ENCODE measurements around the gene ACTN4.

The ACTN4 gene

DNA sequence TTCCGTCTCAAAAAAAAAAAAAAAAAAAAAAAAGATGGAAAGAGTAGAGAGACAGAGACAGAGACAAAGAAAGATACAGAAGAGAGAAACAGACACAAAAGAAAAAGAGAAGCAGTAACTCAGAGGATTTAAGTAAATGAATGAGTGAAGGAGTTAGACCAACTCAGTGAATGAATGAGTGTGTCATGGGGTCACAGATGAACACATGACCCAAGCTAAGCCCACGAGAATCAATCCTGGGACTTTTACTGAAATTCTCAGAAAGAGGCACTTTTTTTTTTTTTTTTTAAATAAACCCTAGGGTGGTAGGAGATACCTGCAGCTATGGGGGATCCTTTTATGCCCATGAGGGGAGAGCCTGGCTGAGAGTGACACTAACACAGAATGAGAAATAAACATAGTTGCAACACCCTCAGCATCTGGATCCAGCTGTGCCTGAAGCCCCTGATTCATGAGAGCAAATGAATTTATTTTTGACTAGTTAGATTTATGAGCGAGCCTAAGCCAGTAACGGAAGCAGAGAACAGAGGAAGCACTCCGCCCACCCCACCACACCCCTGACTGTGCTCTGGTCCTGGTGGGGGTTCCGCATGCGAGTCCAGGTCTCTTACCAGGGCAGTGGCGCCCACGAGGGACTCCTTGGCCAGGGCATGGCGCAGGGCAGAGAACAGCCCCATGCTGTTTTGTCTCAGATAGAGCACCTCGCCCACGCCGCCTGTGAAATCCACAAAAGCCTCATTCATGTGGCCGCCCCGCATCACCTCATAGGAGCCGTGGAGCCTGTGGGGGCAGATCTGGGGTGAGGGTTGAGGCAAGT, 92.2 kb downstream of the ACTN4 start:
- no peak for DNase-seq
- in situ Hi-C loops (cut with HindIII; ENCODE audit: low pct_ligation_motif_present, low sequenced_read_pairs) = no loop called here
- H3K27ac ChIP-seq = no peak overlapping the region

DNA sequence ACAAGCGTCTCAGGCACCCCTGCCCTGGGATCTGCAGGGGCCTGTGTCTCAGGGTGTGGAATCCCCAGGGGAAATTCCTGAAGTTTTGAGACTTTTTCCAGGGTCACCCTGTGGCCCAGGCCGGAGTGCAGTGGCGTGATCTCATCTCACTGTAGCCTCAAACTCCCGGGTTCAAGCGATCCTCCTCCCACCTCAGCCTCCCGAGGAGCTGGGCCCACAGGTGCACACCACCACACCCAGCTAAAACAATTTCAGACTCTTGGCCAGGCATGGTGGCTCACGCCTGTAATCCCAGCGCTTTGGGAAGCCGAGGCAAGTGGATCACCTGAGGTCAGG, 92.8 kb downstream of the ACTN4 start:
- in situ Hi-C loops (cut with HindIII; ENCODE audit: low pct_ligation_motif_present, low sequenced_read_pairs) = no loop called here
- TF ChIP-seq, protein P1, sequence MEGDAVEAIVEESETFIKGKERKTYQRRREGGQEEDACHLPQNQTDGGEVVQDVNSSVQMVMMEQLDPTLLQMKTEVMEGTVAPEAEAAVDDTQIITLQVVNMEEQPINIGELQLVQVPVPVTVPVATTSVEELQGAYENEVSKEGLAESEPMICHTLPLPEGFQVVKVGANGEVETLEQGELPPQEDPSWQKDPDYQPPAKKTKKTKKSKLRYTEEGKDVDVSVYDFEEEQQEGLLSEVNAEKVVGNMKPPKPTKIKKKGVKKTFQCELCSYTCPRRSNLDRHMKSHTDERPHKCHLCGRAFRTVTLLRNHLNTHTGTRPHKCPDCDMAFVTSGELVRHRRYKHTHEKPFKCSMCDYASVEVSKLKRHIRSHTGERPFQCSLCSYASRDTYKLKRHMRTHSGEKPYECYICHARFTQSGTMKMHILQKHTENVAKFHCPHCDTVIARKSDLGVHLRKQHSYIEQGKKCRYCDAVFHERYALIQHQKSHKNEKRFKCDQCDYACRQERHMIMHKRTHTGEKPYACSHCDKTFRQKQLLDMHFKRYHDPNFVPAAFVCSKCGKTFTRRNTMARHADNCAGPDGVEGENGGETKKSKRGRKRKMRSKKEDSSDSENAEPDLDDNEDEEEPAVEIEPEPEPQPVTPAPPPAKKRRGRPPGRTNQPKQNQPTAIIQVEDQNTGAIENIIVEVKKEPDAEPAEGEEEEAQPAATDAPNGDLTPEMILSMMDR (IDR thresholded peaks at IDR 0.05; ENCODE audit: low read depth, low read length, missing control alignments) = no peak
- no peak for DNase-seq
- Histone ChIP-seq H3K4me3 (ENCODE audit: low read depth, low read length) (no peak overlapping the region), H3K27me3 (replicated peaks) (no peaks in the 10 kb centered on the region), H3K27ac (no peak overlapping the region), H3K36me3 (replicated peaks) (no peaks in the 10 kb centered on the region)

More for the DNA sequence above, 92.2 kb downstream of the ACTN4 start:
- Histone ChIP-seq H3K36me3 (replicated peaks) (no peaks in the 10 kb centered on the region), H3K4me3 (ENCODE audit: low read depth, low read length) (no peak overlapping the region), H3K27me3 (replicated peaks) (no peaks in the 10 kb centered on the region)
- TF ChIP-seq, protein P1 (IDR thresholded peaks at IDR 0.05; ENCODE audit: low read depth, low read length, missing control alignments) = no peak

DNA sequence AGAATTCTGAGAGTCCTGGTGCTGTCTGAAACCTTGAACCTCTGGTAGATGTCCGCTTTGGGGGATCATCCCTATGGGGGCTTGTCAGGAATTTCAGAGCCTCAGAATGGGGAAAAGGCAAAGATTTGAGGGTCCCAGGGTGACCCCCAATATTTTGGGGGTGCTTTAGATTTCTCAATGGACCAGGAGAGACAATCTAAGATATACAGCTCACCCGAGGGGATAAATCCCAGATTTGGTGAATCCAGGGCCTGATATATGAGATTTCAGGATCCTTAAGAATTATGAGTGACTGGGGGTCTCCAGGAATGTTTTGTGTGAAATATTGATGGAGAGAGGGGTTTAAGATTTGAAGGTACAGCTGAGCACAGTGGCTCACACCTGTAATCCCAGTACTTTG, 93.5 kb downstream of the ACTN4 start:
- DNase-seq = no peak
- TF ChIP-seq, protein P1 (IDR thresholded peaks at IDR 0.05; ENCODE audit: low read depth, low read length, missing control alignments) = no peak

DNA sequence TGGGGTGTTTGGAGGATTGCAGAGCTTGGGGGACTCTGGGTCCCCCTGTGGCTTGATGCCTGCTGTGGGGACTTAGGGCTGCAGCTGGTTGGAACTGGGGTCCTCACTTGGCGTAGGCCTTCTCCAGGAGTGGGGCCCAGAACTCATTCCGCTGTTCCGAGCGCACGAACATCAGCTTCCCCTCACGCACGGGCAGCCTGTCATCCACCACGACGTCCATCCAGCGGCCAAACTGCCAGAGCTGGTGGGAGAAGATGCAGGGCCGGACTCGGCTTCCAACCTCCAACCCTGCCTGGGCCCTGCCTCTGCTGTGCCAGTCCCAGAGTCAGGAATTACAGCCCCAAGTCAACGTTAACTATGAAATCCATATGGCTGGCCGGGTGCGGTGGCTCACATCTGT, 94.2 kb downstream of the ACTN4 start:
- in situ Hi-C loops (cut with HindIII; ENCODE audit: low pct_ligation_motif_present, low sequenced_read_pairs) = no loop called here
- H3K27ac ChIP-seq = no peak overlapping the region
- no peaks in the 10 kb centered on the region for H3K36me3 ChIP-seq (replicated peaks)
- no peak for DNase-seq
- no peak overlapping the region for H3K4me3 ChIP-seq (ENCODE audit: low read depth, low read length)
- TF ChIP-seq, protein P1 (IDR thresholded peaks at IDR 0.05; ENCODE audit: low read depth, low read length, missing control alignments) = no peak
- no peaks in the 10 kb centered on the region for H3K27me3 ChIP-seq (replicated peaks)

More for the DNA sequence above, 93.5 kb downstream of the ACTN4 start:
- Histone ChIP-seq H3K27ac (no peak overlapping the region), H3K27me3 (replicated peaks) (no peaks in the 10 kb centered on the region), H3K4me3 (ENCODE audit: low read depth, low read length) (no peak overlapping the region), H3K36me3 (replicated peaks) (no peaks in the 10 kb centered on the region)
- in situ Hi-C loops (cut with HindIII; ENCODE audit: low pct_ligation_motif_present, low sequenced_read_pairs) = no loop called here

DNA sequence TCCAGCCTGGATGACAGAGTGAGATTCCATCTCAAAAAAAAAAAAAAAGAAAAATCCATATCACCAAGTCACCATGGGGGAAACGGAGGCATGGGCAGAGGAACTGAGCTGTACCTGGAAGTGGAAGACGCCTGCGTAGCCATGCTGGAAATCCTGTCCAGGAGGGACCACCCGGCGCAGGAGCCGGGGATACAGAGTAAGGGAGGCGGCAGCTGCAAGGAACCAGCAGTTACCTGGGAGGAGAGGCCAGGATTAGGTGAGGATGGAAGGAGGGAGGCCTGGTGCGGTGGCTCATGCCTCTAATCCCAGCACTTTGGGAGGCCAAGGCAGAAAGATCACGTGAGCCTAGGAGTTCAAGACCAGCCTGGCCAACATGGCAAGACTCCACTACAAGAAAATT, 94.8 kb downstream of the ACTN4 start:
- in situ Hi-C loops (cut with HindIII; ENCODE audit: low pct_ligation_motif_present, low sequenced_read_pairs) = no loop called here
- H3K27me3 ChIP-seq (replicated peaks) = no peaks in the 10 kb centered on the region
- DNase-seq = no peak
- TF ChIP-seq, protein P1 (IDR thresholded peaks at IDR 0.05; ENCODE audit: low read depth, low read length, missing control alignments) = no peak
- no peak overlapping the region for H3K4me3 ChIP-seq (ENCODE audit: low read depth, low read length)
- H3K27ac ChIP-seq = no peak overlapping the region
- no peaks in the 10 kb centered on the region for H3K36me3 ChIP-seq (replicated peaks)

DNA sequence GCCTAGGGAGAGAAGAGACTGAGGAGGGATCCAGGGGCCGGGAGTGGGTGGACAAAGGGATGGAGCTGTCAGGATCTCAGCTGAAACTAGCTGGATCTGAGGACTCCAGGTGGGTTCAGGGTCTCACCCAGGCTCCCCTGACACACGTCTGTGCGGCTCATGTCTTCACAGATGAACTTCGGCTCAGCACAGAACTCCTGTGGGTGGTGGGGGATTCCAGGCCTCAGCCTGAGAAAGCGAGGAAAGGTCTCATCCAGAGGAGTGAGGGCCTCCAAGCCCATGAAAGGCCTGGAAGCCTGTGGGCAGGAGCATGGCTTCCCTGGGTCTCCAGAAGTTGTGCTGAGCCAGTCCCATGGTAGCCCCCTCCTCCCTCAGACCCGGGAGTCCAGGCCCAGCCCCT, 95.5 kb downstream of the ACTN4 start:
- Histone ChIP-seq H3K27me3 (replicated peaks) (no peaks in the 10 kb centered on the region), H3K27ac (no peak overlapping the region), H3K36me3 (replicated peaks) (no peaks in the 10 kb centered on the region), H3K4me3 (ENCODE audit: low read depth, low read length) (no peak overlapping the region)
- in situ Hi-C loops (cut with HindIII; ENCODE audit: low pct_ligation_motif_present, low sequenced_read_pairs) = no loop called here
- TF ChIP-seq, protein P1 (IDR thresholded peaks at IDR 0.05; ENCODE audit: low read depth, low read length, missing control alignments) = no peak
- no peak for DNase-seq

Measured in brain microvascular endothelial cell (primary cell).